ENCODE data around the gene PUM2.
A peak's percentile ranks its signal among the peaks of the same experiment; 100 is the strongest.

Gene PUM2

DNA sequence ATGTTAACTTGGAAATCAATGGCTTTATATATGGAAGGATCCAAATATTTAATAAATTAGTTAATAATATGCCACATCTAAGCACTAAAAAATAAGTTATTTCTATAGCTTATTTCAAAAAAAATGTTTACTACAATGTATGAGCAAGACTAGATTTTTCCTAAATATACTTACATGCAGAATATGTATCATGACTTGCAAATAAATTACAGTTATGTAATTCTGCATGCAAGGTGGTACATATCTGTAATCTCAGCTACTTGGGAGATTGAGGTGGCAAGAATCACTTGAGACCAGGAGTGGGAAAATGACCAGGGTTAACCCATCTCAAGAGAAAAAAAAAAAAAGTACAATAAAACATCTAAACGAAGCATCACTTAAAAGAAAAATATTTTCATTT, 11.6 kb downstream of the PUM2 start:
- H3K9me3 ChIP-seq (ENCODE audit: insufficient read depth, low read length) = no peaks in the 10 kb centered on the region
- H3K4me3 ChIP-seq (ENCODE audit: insufficient read depth, low read length, poor library complexity, severe bottlenecking) = no peak overlapping the region
- no peak overlapping the region for H3K27ac ChIP-seq (ENCODE audit: low read depth, low read length)
- peaks cover 69% of the 10 kb centered on the region for H4K20me1 ChIP-seq (ENCODE audit: low read depth, low read length)
- H2AFZ ChIP-seq (ENCODE audit: low read depth, low read length, severe bottlenecking) = no peak overlapping the region
- H3K9ac ChIP-seq (ENCODE audit: low read length) = no peak overlapping the region
- H3F3A ChIP-seq (ENCODE audit: insufficient read depth) = peaks cover 7% of the 10 kb centered on the region; the same call in 1 of the 2 replicates
- H3K4me2 ChIP-seq (ENCODE audit: low read depth, low read length, poor library complexity, severe bottlenecking) = peak overlapping the region; percentile 21
- H3K36me3 ChIP-seq (ENCODE audit: low read length) = peaks cover 18% of the 10 kb centered on the region; the same call in 1 of the 2 replicates
- no peak for TF ChIP-seq EZH2phosphoT487 (conservative IDR thresholded peaks at IDR 0.05; ENCODE audit: low read length)
- TF ChIP-seq, protein P1, sequence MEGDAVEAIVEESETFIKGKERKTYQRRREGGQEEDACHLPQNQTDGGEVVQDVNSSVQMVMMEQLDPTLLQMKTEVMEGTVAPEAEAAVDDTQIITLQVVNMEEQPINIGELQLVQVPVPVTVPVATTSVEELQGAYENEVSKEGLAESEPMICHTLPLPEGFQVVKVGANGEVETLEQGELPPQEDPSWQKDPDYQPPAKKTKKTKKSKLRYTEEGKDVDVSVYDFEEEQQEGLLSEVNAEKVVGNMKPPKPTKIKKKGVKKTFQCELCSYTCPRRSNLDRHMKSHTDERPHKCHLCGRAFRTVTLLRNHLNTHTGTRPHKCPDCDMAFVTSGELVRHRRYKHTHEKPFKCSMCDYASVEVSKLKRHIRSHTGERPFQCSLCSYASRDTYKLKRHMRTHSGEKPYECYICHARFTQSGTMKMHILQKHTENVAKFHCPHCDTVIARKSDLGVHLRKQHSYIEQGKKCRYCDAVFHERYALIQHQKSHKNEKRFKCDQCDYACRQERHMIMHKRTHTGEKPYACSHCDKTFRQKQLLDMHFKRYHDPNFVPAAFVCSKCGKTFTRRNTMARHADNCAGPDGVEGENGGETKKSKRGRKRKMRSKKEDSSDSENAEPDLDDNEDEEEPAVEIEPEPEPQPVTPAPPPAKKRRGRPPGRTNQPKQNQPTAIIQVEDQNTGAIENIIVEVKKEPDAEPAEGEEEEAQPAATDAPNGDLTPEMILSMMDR (IDR thresholded peaks at IDR 0.05; ENCODE audit: insufficient read depth, low read length, poor library complexity, severe bottlenecking) = no peak
- H3K27me3 ChIP-seq (ENCODE audit: low read length) = no peaks in the 10 kb centered on the region
- peaks cover 100% of the 10 kb centered on the region for H3K79me2 ChIP-seq (ENCODE audit: insufficient read depth, low read length)
- H3K9me2 ChIP-seq (replicated peaks; ENCODE audit: insufficient read depth, low read length) = no peaks in the 10 kb centered on the region

DNA sequence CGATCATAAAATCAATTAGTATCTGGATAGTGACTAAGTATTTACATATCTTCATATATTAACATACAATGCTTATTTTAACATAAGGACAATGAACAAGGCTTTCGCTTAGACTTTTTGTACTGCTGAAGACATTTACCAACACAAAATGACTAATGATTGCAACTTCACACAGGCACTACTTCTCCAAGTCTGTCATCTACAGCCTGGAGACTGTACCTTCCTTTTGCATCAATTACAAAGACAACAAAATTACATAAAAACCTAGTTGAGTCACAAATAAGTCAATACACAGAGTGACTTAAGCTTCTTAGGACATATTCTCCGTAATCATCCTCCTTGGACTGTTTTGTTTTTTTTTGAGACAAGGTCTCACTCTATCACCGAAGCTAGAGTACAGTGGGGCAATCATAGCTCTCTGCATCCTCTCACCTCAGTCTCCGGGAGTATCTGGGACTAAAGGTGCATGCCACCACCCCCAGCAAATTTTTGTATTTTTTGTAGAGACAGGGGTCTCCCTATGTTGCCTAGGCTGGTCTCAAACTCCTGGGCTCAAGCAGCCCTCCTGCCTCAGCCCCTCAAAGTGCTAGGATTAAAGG, 15.9 kb downstream of the PUM2 start:
- Histone ChIP-seq H3K9me3 (ENCODE audit: insufficient read depth, low read length) (no peaks in the 10 kb centered on the region), H3K79me2 (ENCODE audit: insufficient read depth, low read length) (peaks cover 100% of the 10 kb centered on the region), H3K27me3 (ENCODE audit: low read length) (no peaks in the 10 kb centered on the region), H3K4me2 (ENCODE audit: low read depth, low read length, poor library complexity, severe bottlenecking) (no peak overlapping the region), H3K4me3 (ENCODE audit: insufficient read depth, low read length, poor library complexity, severe bottlenecking) (no peak overlapping the region), H3F3A (ENCODE audit: insufficient read depth) (0 out of 2 replicates have a peak, but pooled peaks cover 3% of the 10 kb centered on the region), H4K20me1 (ENCODE audit: low read depth, low read length) (peaks cover 78% of the 10 kb centered on the region), H3K27ac (ENCODE audit: low read depth, low read length) (no peak overlapping the region), H3K9me2 (replicated peaks; ENCODE audit: insufficient read depth, low read length) (no peaks in the 10 kb centered on the region), H2AFZ (ENCODE audit: low read depth, low read length, severe bottlenecking) (no peak overlapping the region), H3K36me3 (ENCODE audit: low read length) (peaks cover 37% of the 10 kb centered on the region), H3K9ac (ENCODE audit: low read length) (no peak overlapping the region)
- TF ChIP-seq EZH2phosphoT487 (conservative IDR thresholded peaks at IDR 0.05; ENCODE audit: low read length) = no peak
- TF ChIP-seq, protein P1 (IDR thresholded peaks at IDR 0.05; ENCODE audit: insufficient read depth, low read length, poor library complexity, severe bottlenecking) = no peak

DNA sequence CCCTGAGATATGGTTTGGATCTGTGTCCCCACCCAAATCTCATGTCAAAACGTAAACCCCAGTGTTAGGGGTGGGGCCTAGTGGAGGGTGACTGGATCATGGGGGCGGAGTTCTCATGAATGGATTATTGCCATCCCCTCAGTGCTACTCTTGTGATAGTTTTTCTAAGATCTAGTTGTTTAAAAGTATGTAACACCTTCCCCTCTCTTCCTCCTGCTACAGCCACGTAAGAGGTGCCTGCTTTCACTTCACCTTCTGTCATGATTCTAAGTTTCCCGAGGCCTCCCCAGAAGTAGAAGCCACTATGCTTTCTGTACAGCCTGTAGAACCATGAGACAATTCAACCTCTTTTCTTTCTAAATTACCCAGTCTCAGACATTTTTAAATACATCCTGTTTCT, 16.9 kb downstream of the PUM2 start:
- no peak overlapping the region for H3K9ac ChIP-seq (ENCODE audit: low read length)

More for the DNA sequence above, 16.9 kb downstream of the PUM2 start:
- H2AFZ ChIP-seq (ENCODE audit: low read depth, low read length, severe bottlenecking) = no peak overlapping the region
- H3K9me2 ChIP-seq (replicated peaks; ENCODE audit: insufficient read depth, low read length) = no peaks in the 10 kb centered on the region
- peaks cover 31% of the 10 kb centered on the region for H3K36me3 ChIP-seq (ENCODE audit: low read length)
- no peak overlapping the region for H3K4me2 ChIP-seq (ENCODE audit: low read depth, low read length, poor library complexity, severe bottlenecking)
- H3K79me2 ChIP-seq (ENCODE audit: insufficient read depth, low read length) = peaks cover 100% of the 10 kb centered on the region
- H3F3A ChIP-seq (ENCODE audit: insufficient read depth) = 0 out of 2 replicates have a peak, but pooled peaks cover 3% of the 10 kb centered on the region
- H3K4me3 ChIP-seq (ENCODE audit: insufficient read depth, low read length, poor library complexity, severe bottlenecking) = no peak overlapping the region
- no peaks in the 10 kb centered on the region for H3K9me3 ChIP-seq (ENCODE audit: insufficient read depth, low read length)
- H3K27me3 ChIP-seq (ENCODE audit: low read length) = no peaks in the 10 kb centered on the region
- H3K27ac ChIP-seq (ENCODE audit: low read depth, low read length) = no peak overlapping the region
- peaks cover 79% of the 10 kb centered on the region for H4K20me1 ChIP-seq (ENCODE audit: low read depth, low read length)
- TF ChIP-seq EZH2phosphoT487 (conservative IDR thresholded peaks at IDR 0.05; ENCODE audit: low read length) = no peak
- TF ChIP-seq, protein P1 (IDR thresholded peaks at IDR 0.05; ENCODE audit: insufficient read depth, low read length, poor library complexity, severe bottlenecking) = no peak
